Hepatocyte (in vitro differentiated cells): ENCODE results near the gene DEPP1. TPM values are rescaled to one million over a fixed set of nuclear protein-coding genes. Genes with fewer than 3 reads are reported as not detected.

Source experiments
- DNase-seq: peaks from one replicate; pipeline ENCODE4 v3.0.0-alpha.2; 2016; ENCODE audit warnings: low spot score
- H2AFZ ChIP-seq: fragments of 200-600 bp; sonication (generic); 2 replicates; pipeline ENCODE4 v1.6.0; 2016; ENCODE audit warnings: antibody characterized with exemption, mild to moderate bottlenecking
- H3K27ac ChIP-seq: fragments of 200-600 bp; sonication (generic); 2 replicates; pipeline ENCODE4 v1.5.1; 2016; ENCODE audit warnings: mild to moderate bottlenecking
- H3K27me3 ChIP-seq: fragments of 200-600 bp; sonication (generic); 2 replicates; pipeline ENCODE4 v1.6.1; 2016
- H3K36me3 ChIP-seq: fragments of 200-600 bp; sonication (generic); replicated peaks from 2 replicates; pipeline ENCODE4 v1.5.1; 2016; ENCODE audit warnings: low read depth; ENCODE audit not compliant: insufficient read depth
- H3K4me1 ChIP-seq: fragments of 200-600 bp; sonication (generic); 2 replicates; pipeline ENCODE4 v1.5.1; 2016; ENCODE audit warnings: mild to moderate bottlenecking, moderate library complexity; ENCODE audit not compliant: insufficient read depth
- H3K4me2 ChIP-seq: fragments of 200-600 bp; sonication (generic); 2 replicates; pipeline ENCODE4 v1.6.0; 2016
- H3K4me3 ChIP-seq: fragments of 200-600 bp; sonication (generic); 2 replicates; pipeline ENCODE4 v1.5.1; 2016; ENCODE audit warnings: mild to moderate bottlenecking
- H3K79me2 ChIP-seq: fragments of 200-600 bp; sonication (generic); 2 replicates; pipeline ENCODE4 v1.6.0; 2017; ENCODE audit warnings: mild to moderate bottlenecking
- H3K9me2 ChIP-seq: fragments of 200-600 bp; sonication (generic); replicated peaks from 2 replicates; pipeline ENCODE4 v1.6.0; 2017; ENCODE audit warnings: mild to moderate bottlenecking; ENCODE audit not compliant: insufficient read depth
- H3K9me3 ChIP-seq: fragments of 200-600 bp; sonication (generic); 2 replicates; pipeline ENCODE4 v1.5.1; 2016; ENCODE audit warnings: low read depth, mild to moderate bottlenecking
- H4K20me1 ChIP-seq: fragments of 200-600 bp; sonication (generic); 2 replicates; pipeline ENCODE4 v1.6.0; 2016; ENCODE audit warnings: mild to moderate bottlenecking; ENCODE audit not compliant: insufficient read depth, poor library complexity, severe bottlenecking
- CTCF ChIP-seq: fragments of 200-600 bp; sonication (generic); IDR thresholded peaks from 2 replicates; pipeline ENCODE4 v1.5.1; 2016; ENCODE audit warnings: antibody characterized with exemption, mild to moderate bottlenecking; ENCODE audit not compliant: poor library complexity
- EZH2 ChIP-seq: fragments of 200-600 bp; sonication (generic); IDR thresholded peaks from 2 replicates; pipeline ENCODE4 v1.6.1; 2016; ENCODE audit warnings: antibody characterized with exemption, mild to moderate bottlenecking, borderline replicate concordance
- EZH2phosphoT487 ChIP-seq: fragments of 200-600 bp; sonication (generic); IDR thresholded peaks from one replicate; pipeline ENCODE4 v1.6.1; 2018; ENCODE audit warnings: antibody characterized with exemption, mild to moderate bottlenecking, low read depth, moderate library complexity; ENCODE audit not compliant: unreplicated experiment, severe bottlenecking
- WGBS: methylation state at CpG from one replicate; pipeline ENCODE4 v1.1.6; 2016; ENCODE audit warnings: low lambda C conversion rate; ENCODE audit errors: missing lambda C conversion rate; 5-methylcytosine and 5-hydroxymethylcytosine counted together
- polyA plus RNA-seq: library from polyadenylated mRNA; unstranded; fragments of >200 nt; fragmentation: Nextera tagmentation; extraction: Ambion mirVana; gene quantifications from 2 replicates; pipeline ENCODE4 v1.2.1, GENCODE V29; 2016
- total RNA-seq: library from RNA; depleted of rRNA; stranded (reverse); fragments of >200 nt; gene quantifications from 2 replicates; pipeline ENCODE4 v1.2.3, GENCODE V29; 2014

Gene DEPP1
- total and polyA plus RNA-seq, 2 experiments from 2014 or later: 30.6 to 54.7 TPM

- no peak overlapping the region for H3K27ac ChIP-seq
- no peak overlapping the region for H3K4me3 ChIP-seq
- no peak overlapping the region for H2AFZ ChIP-seq
- TF ChIP-seq EZH2phosphoT487 (no peak), CTCF (no peak), EZH2 (no peak)
- no peaks in the 10 kb centered on the region for H3K27me3 ChIP-seq
- no peak for DNase-seq
- H3K79me2 ChIP-seq: no peaks in the 10 kb centered on the region
- H3K9me3 ChIP-seq: no peaks in the 10 kb centered on the region
- no peak overlapping the region for H3K4me2 ChIP-seq
- peaks cover 16% of the 10 kb centered on the region for H3K4me1 ChIP-seq
- over 99% methylated on average over 8 of the region's 8 CpGs for WGBS
- H3K36me3 ChIP-seq: no peaks in the 10 kb centered on the region
- H3K9me2 ChIP-seq: no peaks in the 10 kb centered on the region
- no peaks in the 10 kb centered on the region for H4K20me1 ChIP-seq
Measured at GRCh38 chr10:44992732-44993225, 14.2 kb upstream of the DEPP1 start.

- DNase-seq: no peak
- no peak for TF ChIP-seq EZH2phosphoT487
- no peaks in the 10 kb centered on the region for H3K79me2 ChIP-seq
- no peaks in the 10 kb centered on the region for H3K9me2 ChIP-seq
- no peak overlapping the region for H3K4me2 ChIP-seq
- H3K4me1 ChIP-seq: peaks cover 16% of the 10 kb centered on the region
- H3K9me3 ChIP-seq: no peaks in the 10 kb centered on the region
- no peaks in the 10 kb centered on the region for H3K27me3 ChIP-seq
- WGBS: 98% methylated on average over 11 of the region's 11 CpGs
- no peaks in the 10 kb centered on the region for H3K36me3 ChIP-seq
- no peak overlapping the region for H3K27ac ChIP-seq
- H3K4me3 ChIP-seq: no peak overlapping the region
- no peak overlapping the region for H2AFZ ChIP-seq
- H4K20me1 ChIP-seq: no peaks in the 10 kb centered on the region
Measured at GRCh38 chr10:44992070-44992731, 13.6 kb upstream of the DEPP1 start.

GRCh38 chr10:44991571-44991970 is 13.0 kb upstream of the DEPP1 start:
- Histone ChIP-seq H3K4me2 (no peak overlapping the region), H3K9me3 (no peaks in the 10 kb centered on the region), H3K9me2 (no peaks in the 10 kb centered on the region), H3K27me3 (no peaks in the 10 kb centered on the region), H3K79me2 (no peaks in the 10 kb centered on the region), H3K27ac (no peak overlapping the region), H4K20me1 (no peaks in the 10 kb centered on the region), H3K36me3 (no peaks in the 10 kb centered on the region), H3K4me1 (peaks cover 17% of the 10 kb centered on the region), H2AFZ (no peak overlapping the region), H3K4me3 (no peak overlapping the region)
- DNase-seq: no peak
- 86% methylated on average over 5 of the region's 5 CpGs for WGBS
- TF ChIP-seq EZH2phosphoT487 (no peak), CTCF (no peak)

- no peaks in the 10 kb centered on the region for H3K9me3 ChIP-seq
- H3K9me2 ChIP-seq: no peaks in the 10 kb centered on the region
- DNase-seq: no peak
- no peak overlapping the region for H3K27ac ChIP-seq
- WGBS: 98% methylated on average over 7 of the region's 7 CpGs
- TF ChIP-seq CTCF: no peak
- TF ChIP-seq EZH2: no peak
- TF ChIP-seq EZH2phosphoT487: no peak
- H3K4me3 ChIP-seq: no peak overlapping the region
- H3K79me2 ChIP-seq: no peaks in the 10 kb centered on the region
- H3K4me1 ChIP-seq: peaks cover 20% of the 10 kb centered on the region
- no peaks in the 10 kb centered on the region for H3K27me3 ChIP-seq
- no peak overlapping the region for H3K4me2 ChIP-seq
- no peaks in the 10 kb centered on the region for H4K20me1 ChIP-seq
- H2AFZ ChIP-seq: no peak overlapping the region
- no peaks in the 10 kb centered on the region for H3K36me3 ChIP-seq
Measured at GRCh38 chr10:44990965-44991364, 12.4 kb upstream of the DEPP1 start.
